Measurements from ENCODE around the gene PRKG1.

The PRKG1 gene

GRCh38 chr10:51462076-51462779, 387.9 kb downstream of the PRKG1 start:
- Histone ChIP-seq H3K27me3 (replicated peaks; ENCODE audit: control insufficient read depth, insufficient read depth, low read length) (no peaks in the 10 kb centered on the region), H3K36me3 (ENCODE audit: control insufficient read depth, insufficient read depth, low read length, severe bottlenecking) (no peaks in the 10 kb centered on the region), H3K4me3 (ENCODE audit: low read length) (no peak overlapping the region), H3K4me1 (ENCODE audit: control insufficient read depth, insufficient read depth, low read length) (peaks cover 22% of the 10 kb centered on the region), H3K9ac (ENCODE audit: low read length) (no peak overlapping the region), H3K9me3 (ENCODE audit: control insufficient read depth, low read length) (no peaks in the 10 kb centered on the region)
- no peak for DNase-seq (ENCODE audit: low read depth)

- peak; percentile 18 for DNase-seq (ENCODE audit: low read depth)
- peaks cover 13% of the 10 kb centered on the region for H3K4me1 ChIP-seq (ENCODE audit: control insufficient read depth, insufficient read depth, low read length)
- H3K9me3 ChIP-seq (ENCODE audit: control insufficient read depth, low read length), result no peaks in the 10 kb centered on the region
- H3K4me3 ChIP-seq (ENCODE audit: low read length), result no peak overlapping the region
- H3K9ac ChIP-seq (ENCODE audit: low read length), result no peak overlapping the region
- H3K27me3 ChIP-seq (replicated peaks; ENCODE audit: control insufficient read depth, insufficient read depth, low read length), result no peaks in the 10 kb centered on the region
- no peaks in the 10 kb centered on the region for H3K36me3 ChIP-seq (ENCODE audit: control insufficient read depth, insufficient read depth, low read length, severe bottlenecking)
Measured at GRCh38 chr10:51468424-51468823, 394.1 kb downstream of the PRKG1 start.

GRCh38 chr10:51469686-51470085, 395.4 kb downstream of the PRKG1 start:
- DNase-seq (ENCODE audit: low read depth), result peak; percentile 11
- H3K36me3 ChIP-seq (ENCODE audit: control insufficient read depth, insufficient read depth, low read length, severe bottlenecking), result no peaks in the 10 kb centered on the region
- H3K9ac ChIP-seq (ENCODE audit: low read length), result no peak overlapping the region
- H3K4me1 ChIP-seq (ENCODE audit: control insufficient read depth, insufficient read depth, low read length), result peaks cover 13% of the 10 kb centered on the region
- no peak overlapping the region for H3K4me3 ChIP-seq (ENCODE audit: low read length)
- H3K9me3 ChIP-seq (ENCODE audit: control insufficient read depth, low read length), result no peaks in the 10 kb centered on the region
- H3K27me3 ChIP-seq (replicated peaks; ENCODE audit: control insufficient read depth, insufficient read depth, low read length), result no peaks in the 10 kb centered on the region

- Histone ChIP-seq H3K36me3 (ENCODE audit: control insufficient read depth, insufficient read depth, low read length, severe bottlenecking) (no peaks in the 10 kb centered on the region), H3K9me3 (ENCODE audit: control insufficient read depth, low read length) (no peaks in the 10 kb centered on the region), H3K4me3 (ENCODE audit: low read length) (no peak overlapping the region), H3K9ac (ENCODE audit: low read length) (no peak overlapping the region), H3K27me3 (replicated peaks; ENCODE audit: control insufficient read depth, insufficient read depth, low read length) (no peaks in the 10 kb centered on the region), H3K4me1 (ENCODE audit: control insufficient read depth, insufficient read depth, low read length) (peaks cover 13% of the 10 kb centered on the region)
- no peak for DNase-seq (ENCODE audit: low read depth)
Measured at GRCh38 chr10:51471271-51471670, 397.0 kb downstream of the PRKG1 start.

GRCh38 chr10:51472154-51472553, 397.9 kb downstream of the PRKG1 start:
- Histone ChIP-seq H3K9me3 (ENCODE audit: control insufficient read depth, low read length) (no peaks in the 10 kb centered on the region), H3K9ac (ENCODE audit: low read length) (no peak overlapping the region), H3K27me3 (replicated peaks; ENCODE audit: control insufficient read depth, insufficient read depth, low read length) (no peaks in the 10 kb centered on the region), H3K4me1 (ENCODE audit: control insufficient read depth, insufficient read depth, low read length) (peaks cover 8% of the 10 kb centered on the region), H3K36me3 (ENCODE audit: control insufficient read depth, insufficient read depth, low read length, severe bottlenecking) (no peaks in the 10 kb centered on the region), H3K4me3 (ENCODE audit: low read length) (no peak overlapping the region)
- DNase-seq (ENCODE audit: low read depth), result no peak

GRCh38 chr10:51479711-51480110, 405.4 kb downstream of the PRKG1 start:
- Histone ChIP-seq H3K36me3 (ENCODE audit: control insufficient read depth, insufficient read depth, low read length, severe bottlenecking) (no peaks in the 10 kb centered on the region), H3K4me1 (ENCODE audit: control insufficient read depth, insufficient read depth, low read length) (peaks cover 3% of the 10 kb centered on the region), H3K9ac (ENCODE audit: low read length) (no peak overlapping the region), H3K9me3 (ENCODE audit: control insufficient read depth, low read length) (no peaks in the 10 kb centered on the region), H3K4me3 (ENCODE audit: low read length) (no peak overlapping the region), H3K27me3 (replicated peaks; ENCODE audit: control insufficient read depth, insufficient read depth, low read length) (no peaks in the 10 kb centered on the region)
- no peak for DNase-seq (ENCODE audit: low read depth)

GRCh38 chr10:51485668-51486067, 411.4 kb downstream of the PRKG1 start:
- Histone ChIP-seq H3K4me3 (ENCODE audit: low read length) (no peak overlapping the region), H3K27me3 (replicated peaks; ENCODE audit: control insufficient read depth, insufficient read depth, low read length) (no peaks in the 10 kb centered on the region), H3K9me3 (ENCODE audit: control insufficient read depth, low read length) (no peaks in the 10 kb centered on the region), H3K36me3 (ENCODE audit: control insufficient read depth, insufficient read depth, low read length, severe bottlenecking) (no peaks in the 10 kb centered on the region), H3K4me1 (ENCODE audit: control insufficient read depth, insufficient read depth, low read length) (no peaks in the 10 kb centered on the region), H3K9ac (ENCODE audit: low read length) (no peak overlapping the region)
- DNase-seq (ENCODE audit: low read depth), result no peak

- H3K27me3 ChIP-seq (replicated peaks; ENCODE audit: control insufficient read depth, insufficient read depth, low read length), result no peaks in the 10 kb centered on the region
- no peak overlapping the region for H3K4me3 ChIP-seq (ENCODE audit: low read length)
- H3K4me1 ChIP-seq (ENCODE audit: control insufficient read depth, insufficient read depth, low read length), result no peaks in the 10 kb centered on the region
- no peaks in the 10 kb centered on the region for H3K9me3 ChIP-seq (ENCODE audit: control insufficient read depth, low read length)
- DNase-seq (ENCODE audit: low read depth), result no peak
- no peaks in the 10 kb centered on the region for H3K36me3 ChIP-seq (ENCODE audit: control insufficient read depth, insufficient read depth, low read length, severe bottlenecking)
- H3K9ac ChIP-seq (ENCODE audit: low read length), result no peak overlapping the region
Measured at GRCh38 chr10:51487576-51487975, 413.3 kb downstream of the PRKG1 start.

- Histone ChIP-seq H3K9me3 (ENCODE audit: control insufficient read depth, low read length) (no peaks in the 10 kb centered on the region), H3K4me1 (ENCODE audit: control insufficient read depth, insufficient read depth, low read length) (no peaks in the 10 kb centered on the region), H3K36me3 (ENCODE audit: control insufficient read depth, insufficient read depth, low read length, severe bottlenecking) (no peaks in the 10 kb centered on the region), H3K9ac (ENCODE audit: low read length) (no peak overlapping the region), H3K4me3 (ENCODE audit: low read length) (no peak overlapping the region), H3K27me3 (replicated peaks; ENCODE audit: control insufficient read depth, insufficient read depth, low read length) (no peaks in the 10 kb centered on the region)
- no peak for DNase-seq (ENCODE audit: low read depth)
Measured at GRCh38 chr10:51488766-51489408, 414.6 kb downstream of the PRKG1 start.

GRCh38 chr10:51498424-51498823, 424.1 kb downstream of the PRKG1 start:
- H3K4me1 ChIP-seq (ENCODE audit: control insufficient read depth, insufficient read depth, low read length), result peaks cover 14% of the 10 kb centered on the region
- H3K9ac ChIP-seq (ENCODE audit: low read length), result no peak overlapping the region
- no peaks in the 10 kb centered on the region for H3K27me3 ChIP-seq (replicated peaks; ENCODE audit: control insufficient read depth, insufficient read depth, low read length)
- no peak for DNase-seq (ENCODE audit: low read depth)
- no peak overlapping the region for H3K4me3 ChIP-seq (ENCODE audit: low read length)
- no peaks in the 10 kb centered on the region for H3K36me3 ChIP-seq (ENCODE audit: control insufficient read depth, insufficient read depth, low read length, severe bottlenecking)
- no peaks in the 10 kb centered on the region for H3K9me3 ChIP-seq (ENCODE audit: control insufficient read depth, low read length)

GRCh38 chr10:51501396-51501795, 427.1 kb downstream of the PRKG1 start:
- peak; percentile 85 for DNase-seq (ENCODE audit: low read depth)
- Histone ChIP-seq H3K4me3 (ENCODE audit: low read length) (no peak overlapping the region), H3K4me1 (ENCODE audit: control insufficient read depth, insufficient read depth, low read length) (peaks cover 14% of the 10 kb centered on the region), H3K27me3 (replicated peaks; ENCODE audit: control insufficient read depth, insufficient read depth, low read length) (no peaks in the 10 kb centered on the region), H3K36me3 (ENCODE audit: control insufficient read depth, insufficient read depth, low read length, severe bottlenecking) (no peaks in the 10 kb centered on the region), H3K9ac (ENCODE audit: low read length) (no peak overlapping the region), H3K9me3 (ENCODE audit: control insufficient read depth, low read length) (no peaks in the 10 kb centered on the region)

Data from adipocyte (in vitro differentiated cells).